ENCODE results near the gene MAGEA4. TPM values are rescaled to one million over a fixed set of nuclear protein-coding genes. Genes with fewer than 3 reads are reported as not detected.

MAGEA4 gene
- total RNA-seq, 1 donor from 2014 or later, result not detected

- no peak for DNase-seq (ENCODE audit: low read depth)
- H3K4me3 ChIP-seq (ENCODE audit: insufficient read depth, low read depth, low read length), result no peak overlapping the region
- no peaks in the 10 kb centered on the region for H3K9me3 Mint-ChIP-seq (ENCODE audit: unreplicated experiment)
- H3K4me3 Mint-ChIP-seq (ENCODE audit: unreplicated experiment), result no peak overlapping the region
- H3K9me3 ChIP-seq (ENCODE audit: insufficient read depth, low read depth, low read length), result no peaks in the 10 kb centered on the region
- no peaks in the 10 kb centered on the region for H3K4me1 ChIP-seq (ENCODE audit: insufficient read depth, low read length)
- H3K27ac Mint-ChIP-seq (ENCODE audit: unreplicated experiment), result no peak overlapping the region
- H3K79me2 ChIP-seq (ENCODE audit: insufficient read depth, low read length), result no peaks in the 10 kb centered on the region
- H3K27me3 Mint-ChIP-seq (ENCODE audit: low read depth, unreplicated experiment), result no peaks in the 10 kb centered on the region
- H3K27me3 ChIP-seq (ENCODE audit: insufficient read depth, low read length), result no peaks in the 10 kb centered on the region
- no peak overlapping the region for H3K9ac ChIP-seq (ENCODE audit: low read length)
- H2AFZ ChIP-seq (ENCODE audit: low read depth, low read length), result no peak overlapping the region
- no peaks in the 10 kb centered on the region for H3K4me1 Mint-ChIP-seq (ENCODE audit: low read depth, unreplicated experiment)
- TF ChIP-seq CTCF (IDR thresholded peaks at IDR 0.05; ENCODE audit: insufficient read depth, low read depth, low read length), result no peak
- no peak for TF ChIP-seq EZH2 (IDR thresholded peaks at IDR 0.05; ENCODE audit: insufficient read depth, low read length)
- no peak overlapping the region for H3K4me2 ChIP-seq (ENCODE audit: low read length)
- H4K20me1 ChIP-seq (ENCODE audit: insufficient read depth, low read length), result no peaks in the 10 kb centered on the region
- no peak for FAIRE-seq
- H3K36me3 ChIP-seq (ENCODE audit: insufficient read depth, low read length), result no peaks in the 10 kb centered on the region
- H3K36me3 Mint-ChIP-seq (ENCODE audit: low read depth, unreplicated experiment), result no peaks in the 10 kb centered on the region
- no peak overlapping the region for H3K27ac ChIP-seq (ENCODE audit: low read depth, low read length)
These were observed 6.9 kb downstream of the MAGEA4 start for GRCh38 chrX:151919610-151920009.

DNA sequence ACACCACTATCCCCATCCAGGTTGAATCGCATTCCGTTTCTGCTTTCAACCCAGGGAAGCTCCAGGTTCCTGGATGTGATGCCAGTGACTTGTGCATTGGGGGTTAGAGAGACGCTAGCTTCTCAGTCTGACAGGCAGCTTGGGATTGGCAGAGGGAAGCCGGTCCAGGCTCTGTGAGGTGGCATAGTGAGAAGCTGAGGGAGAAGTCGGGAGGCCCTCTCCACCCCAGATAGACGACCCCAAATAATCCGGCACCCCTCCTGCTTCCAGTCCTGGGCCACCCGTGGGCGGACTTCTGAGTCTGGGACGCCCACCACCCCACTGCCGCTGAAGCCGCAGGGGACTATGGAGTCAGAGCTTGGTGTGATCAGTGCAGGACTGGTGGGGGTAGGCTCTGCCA lies 7.4 kb downstream of the MAGEA4 start:
- no peaks in the 10 kb centered on the region for H3K9me3 Mint-ChIP-seq (ENCODE audit: unreplicated experiment)
- no peaks in the 10 kb centered on the region for H3K9me3 ChIP-seq (ENCODE audit: insufficient read depth, low read depth, low read length)
- H4K20me1 ChIP-seq (ENCODE audit: insufficient read depth, low read length), result no peaks in the 10 kb centered on the region
- no peaks in the 10 kb centered on the region for H3K79me2 ChIP-seq (ENCODE audit: insufficient read depth, low read length)
- no peak overlapping the region for H2AFZ ChIP-seq (ENCODE audit: low read depth, low read length)
- TF ChIP-seq CTCF (IDR thresholded peaks at IDR 0.05; ENCODE audit: insufficient read depth, low read depth, low read length), result no peak
- no peak for TF ChIP-seq EZH2 (IDR thresholded peaks at IDR 0.05; ENCODE audit: insufficient read depth, low read length)
- H3K4me3 Mint-ChIP-seq (ENCODE audit: unreplicated experiment), result no peak overlapping the region
- no peaks in the 10 kb centered on the region for H3K36me3 ChIP-seq (ENCODE audit: insufficient read depth, low read length)
- H3K27me3 Mint-ChIP-seq (ENCODE audit: low read depth, unreplicated experiment), result no peaks in the 10 kb centered on the region
- FAIRE-seq (no peak), DNase-seq (ENCODE audit: low read depth) (no peak)
- no peak overlapping the region for H3K4me2 ChIP-seq (ENCODE audit: low read length)
- no peak overlapping the region for H3K4me3 ChIP-seq (ENCODE audit: insufficient read depth, low read depth, low read length)
- no peaks in the 10 kb centered on the region for H3K36me3 Mint-ChIP-seq (ENCODE audit: low read depth, unreplicated experiment)
- H3K27me3 ChIP-seq (ENCODE audit: insufficient read depth, low read length), result no peaks in the 10 kb centered on the region
- no peaks in the 10 kb centered on the region for H3K4me1 Mint-ChIP-seq (ENCODE audit: low read depth, unreplicated experiment)
- no peak overlapping the region for H3K27ac ChIP-seq (ENCODE audit: low read depth, low read length)
- H3K9ac ChIP-seq (ENCODE audit: low read length), result no peak overlapping the region
- H3K4me1 ChIP-seq (ENCODE audit: insufficient read depth, low read length), result no peaks in the 10 kb centered on the region
- no peak overlapping the region for H3K27ac Mint-ChIP-seq (ENCODE audit: unreplicated experiment)

DNA sequence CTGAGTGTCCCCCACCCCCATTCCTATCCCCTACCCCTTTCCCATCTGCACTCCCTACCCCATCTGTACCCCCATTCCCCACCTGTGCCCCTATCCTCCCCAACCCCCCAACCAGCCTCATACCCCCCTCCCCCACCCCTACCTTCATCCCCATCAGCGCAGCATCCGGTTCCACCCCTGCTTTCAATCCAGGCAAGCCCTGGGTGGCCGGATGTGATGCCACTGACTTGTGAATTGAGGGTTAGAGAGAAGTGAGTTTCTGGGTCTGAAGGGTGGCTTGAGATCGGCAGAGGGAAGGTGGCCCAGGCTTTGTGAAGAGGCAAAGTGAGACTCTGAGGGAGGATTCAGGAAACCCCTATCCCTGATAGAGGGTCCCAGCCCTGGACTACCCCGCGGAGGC lies 7.8 kb downstream of the MAGEA4 start:
- Histone ChIP-seq H3K4me3 (ENCODE audit: insufficient read depth, low read depth, low read length) (no peak overlapping the region), H2AFZ (ENCODE audit: low read depth, low read length) (no peak overlapping the region), H3K27me3 (ENCODE audit: insufficient read depth, low read length) (no peaks in the 10 kb centered on the region), H3K79me2 (ENCODE audit: insufficient read depth, low read length) (no peaks in the 10 kb centered on the region), H3K4me2 (ENCODE audit: low read length) (no peak overlapping the region), H3K27ac (ENCODE audit: low read depth, low read length) (no peak overlapping the region), H4K20me1 (ENCODE audit: insufficient read depth, low read length) (no peaks in the 10 kb centered on the region), H3K9me3 (ENCODE audit: insufficient read depth, low read depth, low read length) (no peaks in the 10 kb centered on the region), H3K4me1 (ENCODE audit: insufficient read depth, low read length) (no peaks in the 10 kb centered on the region), H3K9ac (ENCODE audit: low read length) (no peak overlapping the region), H3K36me3 (ENCODE audit: insufficient read depth, low read length) (no peaks in the 10 kb centered on the region)
- H3K4me3 Mint-ChIP-seq (ENCODE audit: unreplicated experiment), result no peak overlapping the region
- H3K36me3 Mint-ChIP-seq (ENCODE audit: low read depth, unreplicated experiment), result no peaks in the 10 kb centered on the region
- DNase-seq (ENCODE audit: low read depth), result no peak
- H3K4me1 Mint-ChIP-seq (ENCODE audit: low read depth, unreplicated experiment), result no peaks in the 10 kb centered on the region
- H3K9me3 Mint-ChIP-seq (ENCODE audit: unreplicated experiment), result no peaks in the 10 kb centered on the region
- no peak for FAIRE-seq
- H3K27me3 Mint-ChIP-seq (ENCODE audit: low read depth, unreplicated experiment), result no peaks in the 10 kb centered on the region
- H3K27ac Mint-ChIP-seq (ENCODE audit: unreplicated experiment), result no peak overlapping the region
- TF ChIP-seq EZH2 (IDR thresholded peaks at IDR 0.05; ENCODE audit: insufficient read depth, low read length), result no peak
- TF ChIP-seq CTCF (IDR thresholded peaks at IDR 0.05; ENCODE audit: insufficient read depth, low read depth, low read length), result no peak
